Measurements from ENCODE around the gene TMC1. TPM values are rescaled to one million over a fixed set of nuclear protein-coding genes. Genes with fewer than 3 reads are reported as not detected.

Gene TMC1
- total and polyA plus RNA-seq, 2 of the 8 experiments (the other 6 are each of a cell fraction or from before 2014, with no cell fraction given): 0.95 to 0.98 TPM

GRCh38 chr9:72581694-72582093 lies 60.3 kb downstream of the TMC1 start:
- FAIRE-seq (no peak), DNase-seq (ENCODE audit: low read depth in 1 of 2, low spot score in 2 of 2) (no peak)
- H3K36me3 ChIP-seq (ENCODE audit: control insufficient read depth in 2 of 4, insufficient read depth in 4 of 4, low read length in 3 of 4): no peaks in the 10 kb centered on the region
- no peak overlapping the region for H3K27ac ChIP-seq (ENCODE audit: low read depth, low read length)
- H3K9ac ChIP-seq (replicated peaks in 1 of 4; ENCODE audit: extremely low read depth in 1 of 4, low read depth in 3 of 4, low read length in 3 of 4): no peak overlapping the region
- WGBS, 2 experiments (ENCODE audit: extremely low coverage in 1 of 2, insufficient coverage in 1 of 2, insufficient read length in 1 of 2, insufficient replicate concordance in 2 of 2, low coverage in 1 of 2, low lambda C conversion rate in 2 of 2, missing lambda C conversion rate in 1 of 2): 97% methylated on average over 9 of the region's 9 CpGs; no CpG with 5 or more reads in 1 of the 2 experiments
- no peak overlapping the region for H3K4me3 ChIP-seq (ENCODE audit: extremely low read depth in 1 of 4, insufficient read depth in 2 of 4, low read depth in 3 of 4, low read length in 4 of 4)
- H2BK5ac ChIP-seq (ENCODE audit: low read depth, low read length): no peak overlapping the region
- no peaks in the 10 kb centered on the region for H3K4me1 ChIP-seq (replicated peaks in 1 of 4; ENCODE audit: control insufficient read depth in 3 of 4, insufficient read depth in 4 of 4, low read length in 3 of 4)
- POLR2A ChIA-PET (ENCODE audit: partially characterized antibody): no interaction called here
- H3K79me1 ChIP-seq (ENCODE audit: low read depth, low read length): no peaks in the 10 kb centered on the region
- TF ChIP-seq CREB1 (IDR thresholded peaks at IDR 0.05) (no peak), HDAC6 (IDR thresholded peaks at IDR 0.05; ENCODE audit: low read depth, low read length) (no peak), YY1 (IDR thresholded peaks at IDR 0.05; ENCODE audit: low read depth, low read length) (no peak), SP1 (IDR thresholded peaks at IDR 0.05; ENCODE audit: low read depth, low read length) (no peak), POLR2AphosphoS5 (IDR thresholded peaks at IDR 0.05; ENCODE audit: low read depth, low read length) (no peak), EZH2 (IDR thresholded peaks at IDR 0.05; ENCODE audit: low read depth, low read length, severe bottlenecking) (no peak), KDM5A (IDR thresholded peaks at IDR 0.05; ENCODE audit: low read length) (no peak), MAX (IDR thresholded peaks at IDR 0.05) (no peak)
- no peaks in the 10 kb centered on the region for H4K20me1 ChIP-seq (replicated peaks in 1 of 2; ENCODE audit: control insufficient read depth in 1 of 2, insufficient read depth in 2 of 2, low read length in 2 of 2)
- H3K23me2 ChIP-seq (ENCODE audit: low read depth, low read length): no peaks in the 10 kb centered on the region
- H2BK120ac ChIP-seq (replicated peaks; ENCODE audit: low read depth, low read length): no peak overlapping the region
- no peak overlapping the region for H3K4ac ChIP-seq (replicated peaks; ENCODE audit: insufficient read length, low read depth, low read length)
- no peak overlapping the region for H3K18ac ChIP-seq (ENCODE audit: extremely low read depth, low read length)
- H2BK20ac ChIP-seq (ENCODE audit: low read length): no peak overlapping the region
- H3K56ac ChIP-seq (replicated peaks; ENCODE audit: insufficient read length, low read depth, low read length): no peak overlapping the region
- H3K4me2 ChIP-seq (ENCODE audit: insufficient read depth in 1 of 2, low read depth in 2 of 2, low read length in 2 of 2): no peak overlapping the region
- no peak overlapping the region for H4K91ac ChIP-seq (replicated peaks; ENCODE audit: insufficient read length, low read length)
- H3K27me3 ChIP-seq (replicated peaks in 1 of 4; ENCODE audit: control insufficient read depth in 3 of 4, extremely low read depth in 1 of 4, insufficient read depth in 3 of 4, low read length in 3 of 4): no peaks in the 10 kb centered on the region
- no peak overlapping the region for H2AFZ ChIP-seq (ENCODE audit: low read length)
- H2BK12ac ChIP-seq (ENCODE audit: low read depth, low read length): no peak overlapping the region
- H3K14ac ChIP-seq (ENCODE audit: insufficient read length): no peak overlapping the region
- H4K8ac ChIP-seq (ENCODE audit: extremely low read depth, insufficient read depth, low read length): no peak overlapping the region
- no peaks in the 10 kb centered on the region for H3K9me3 ChIP-seq (ENCODE audit: insufficient read depth in 2 of 2, low read depth in 1 of 2, low read length in 1 of 2)
- no peak overlapping the region for H3K23ac ChIP-seq (ENCODE audit: insufficient read length)
- CTCF ChIA-PET (ENCODE audit: partially characterized antibody): interaction anchor here (0.9 to 1.2 kb wide), 4 partner anchors 13 to 298 kb away, joined by 3 to 6 read pairs (median 3); no protein-coding TSS in a partner anchor
- no peak overlapping the region for H2AK5ac ChIP-seq (ENCODE audit: low read depth, low read length)
- H2BK15ac ChIP-seq (ENCODE audit: low read length): no peak overlapping the region
- no peak overlapping the region for H4K5ac ChIP-seq (ENCODE audit: insufficient read length, low read depth, low read length)
- H3K79me2 ChIP-seq (ENCODE audit: control insufficient read depth in 1 of 2, insufficient read depth in 2 of 2, low read length in 2 of 2): no peaks in the 10 kb centered on the region

Measured in H1 (cell line).